NCI-H187 (cell line): ENCODE results near the gene POU2F3.
"Not testable (repeated sequence)": the region's sequence is repeated elsewhere in the genome, so short reads cannot be mapped to it uniquely, and the experiment has no call there.

ENCODE experiments used
- DNase-seq, 2 experiments: peaks; one replicate each; lab custom pipeline; 2025; lab: John Stamatoyannopoulos, UW

Gene POU2F3

DNA sequence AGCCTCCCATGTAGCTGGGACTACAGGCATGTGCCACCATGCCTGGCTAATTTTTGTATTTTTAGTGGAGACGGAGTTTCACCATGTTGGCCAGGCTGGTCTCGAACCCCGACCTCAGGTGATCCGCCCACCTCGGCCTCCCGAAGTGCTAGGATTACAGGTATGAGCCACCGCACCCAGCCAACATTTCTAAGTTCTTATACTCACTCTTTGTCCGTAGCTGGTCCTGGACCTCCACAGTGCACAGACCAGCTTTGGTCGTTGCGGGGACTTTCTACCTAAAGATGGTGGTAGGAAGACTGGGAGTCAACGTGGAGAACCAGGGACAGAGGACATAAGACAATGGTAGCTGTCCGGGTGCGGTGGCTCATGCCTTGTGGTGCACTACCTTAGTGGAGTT is 13.4 kb downstream of the POU2F3 start:
- not testable (repeated sequence) for DNase-seq

DNA sequence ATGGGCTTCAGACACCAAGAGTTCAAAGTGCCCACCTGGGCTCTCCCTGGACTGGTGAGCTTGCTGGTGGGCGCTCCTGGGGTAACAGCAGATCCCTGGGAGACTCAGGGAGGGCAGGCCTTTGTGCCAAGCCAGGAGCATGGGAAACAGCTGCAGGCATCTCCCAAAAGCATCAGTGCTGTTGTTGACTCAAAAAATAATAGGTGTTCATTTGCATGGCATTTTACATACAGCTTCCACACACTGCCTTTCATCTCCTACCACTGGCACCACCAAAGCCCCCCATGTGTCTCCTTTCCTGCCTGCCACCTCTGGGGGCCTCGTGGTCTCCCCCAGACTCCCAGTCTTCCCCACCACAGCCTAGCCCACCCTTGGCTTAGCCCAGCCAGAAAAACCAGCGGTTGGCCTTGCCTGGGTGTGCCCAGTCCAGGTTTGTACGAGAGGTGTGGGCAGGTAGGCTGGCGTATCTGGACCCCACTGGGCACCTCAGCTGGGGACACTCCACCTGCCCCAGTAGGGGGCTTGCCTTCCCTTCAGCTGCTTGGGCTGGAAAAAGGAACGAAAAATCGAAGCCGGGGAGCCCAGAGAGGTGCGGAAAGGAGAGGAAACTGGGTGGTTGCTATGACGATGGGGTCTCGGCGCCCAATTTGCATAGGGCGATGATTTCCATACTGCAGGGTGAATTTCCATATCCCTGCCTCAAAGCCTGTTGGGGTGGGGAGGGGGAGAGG is 15.0 kb downstream of the POU2F3 start:
- DNase-seq, result no peak

DNA sequence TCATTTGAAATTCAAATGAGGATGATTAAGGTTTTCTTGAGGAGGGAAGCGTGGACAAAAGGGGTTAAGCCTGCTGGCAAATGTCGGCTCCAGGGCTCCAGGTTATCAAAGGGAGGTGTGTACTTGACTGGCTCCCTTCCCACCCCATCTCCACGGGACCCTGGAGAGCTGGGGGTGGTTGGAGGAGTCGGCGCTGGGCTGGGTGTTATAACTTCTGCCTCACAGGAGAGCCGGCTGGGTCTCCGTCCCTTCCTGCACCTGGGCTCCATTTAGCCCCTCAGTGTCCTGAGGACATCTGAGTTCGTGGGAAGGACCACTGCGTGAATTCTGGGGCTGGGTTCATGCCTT is 15.6 kb downstream of the POU2F3 start:
- no peak for DNase-seq

DNA sequence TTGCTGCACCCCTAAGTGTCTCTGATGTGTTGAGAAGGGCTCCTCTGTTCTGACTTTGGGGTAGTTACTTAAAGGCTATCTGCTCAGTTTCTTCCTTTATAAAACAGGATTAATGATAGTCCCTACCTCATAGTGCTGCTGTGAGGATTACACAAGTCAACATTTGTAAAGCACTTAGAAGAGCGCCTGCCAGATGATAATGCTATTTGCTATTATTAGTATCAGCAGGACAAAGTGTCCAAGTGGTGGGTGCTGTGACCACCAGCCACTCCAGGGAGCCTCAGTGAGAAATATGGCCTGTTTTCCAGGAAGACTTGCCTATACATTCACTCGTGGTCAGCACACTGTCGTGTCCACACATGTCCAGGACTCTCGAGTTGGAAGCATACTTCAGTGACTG is 16.2 kb downstream of the POU2F3 start:
- DNase-seq, result no peak

DNA sequence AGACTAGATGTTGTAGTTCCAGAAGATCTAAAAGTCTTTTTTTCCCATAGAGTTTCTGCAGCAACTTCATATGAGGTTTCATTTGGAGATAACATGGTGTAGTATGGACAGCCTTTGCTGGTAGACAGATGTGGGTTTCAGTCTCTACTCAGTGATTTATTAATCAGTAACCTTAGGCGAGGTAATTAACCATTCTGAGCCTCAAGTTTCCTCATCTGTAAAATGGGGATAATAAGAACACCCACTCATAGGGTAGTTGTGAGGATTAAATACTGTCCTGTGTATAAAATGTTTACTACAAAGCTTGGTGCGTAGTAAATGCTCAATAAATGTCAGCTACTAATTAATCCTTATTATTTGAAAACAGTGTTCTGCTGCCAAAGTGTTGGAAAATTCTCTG is 16.8 kb downstream of the POU2F3 start:
- DNase-seq, result no peak

DNA sequence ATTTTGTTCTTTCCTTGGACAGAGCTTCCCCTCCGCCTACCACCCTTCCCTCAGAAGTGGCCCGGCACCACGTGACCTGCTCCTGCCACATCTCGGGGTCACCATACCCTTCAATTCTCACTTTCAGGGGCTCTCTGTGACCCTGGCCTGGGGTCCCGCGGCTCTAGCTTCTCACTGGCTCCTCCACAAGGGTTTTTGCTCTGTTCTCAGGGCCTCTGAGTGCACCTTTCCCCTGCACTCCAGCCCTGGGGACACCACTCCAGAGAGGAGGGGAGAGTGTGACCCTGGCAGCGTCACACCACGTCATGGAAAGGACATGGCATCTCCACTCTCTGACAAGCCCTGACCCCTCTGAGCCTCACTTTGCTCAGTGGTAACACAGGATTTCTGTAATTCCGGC is 17.4 kb downstream of the POU2F3 start:
- no peak for DNase-seq

DNA sequence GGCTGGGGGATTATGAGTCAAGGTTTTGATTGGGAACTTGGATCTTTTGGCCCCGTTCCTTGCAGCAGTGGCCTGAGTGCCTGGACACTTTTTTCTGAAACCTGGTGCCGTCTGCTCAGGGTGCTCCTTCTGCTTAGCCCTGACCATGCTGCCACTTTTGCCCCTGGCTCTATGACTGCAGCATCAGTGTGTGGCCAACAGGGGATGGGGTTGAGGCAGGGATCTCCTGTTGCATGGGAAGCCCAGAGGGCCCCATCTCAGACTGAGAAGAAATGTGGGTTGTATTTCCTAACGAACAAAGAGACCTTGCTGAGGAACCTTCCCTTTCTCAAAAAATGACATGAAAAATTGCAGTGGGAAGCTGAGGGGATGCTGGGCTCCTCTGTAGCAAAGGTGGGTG is 18.7 kb downstream of the POU2F3 start:
- no peak for DNase-seq

DNA sequence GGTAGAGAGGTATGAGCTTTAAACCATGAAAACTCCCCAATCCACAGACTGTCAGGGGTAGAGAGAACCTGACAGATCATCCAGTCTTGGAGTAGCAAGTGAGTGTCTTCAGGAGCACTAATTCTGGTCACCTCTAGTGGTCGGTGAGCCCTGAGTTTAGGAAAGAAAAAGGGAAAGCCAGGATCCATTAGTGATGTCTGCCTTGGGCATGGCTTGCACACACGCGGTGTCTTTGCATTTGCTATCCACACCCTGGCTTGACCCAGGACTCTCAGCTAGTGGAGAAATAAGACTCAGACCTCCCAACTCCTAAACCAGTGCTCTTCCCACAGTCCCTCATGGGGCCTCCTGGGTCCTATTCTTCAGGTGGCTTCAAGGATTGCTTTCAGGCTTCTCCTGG is 19.3 kb downstream of the POU2F3 start:
- DNase-seq, result no peak

DNA sequence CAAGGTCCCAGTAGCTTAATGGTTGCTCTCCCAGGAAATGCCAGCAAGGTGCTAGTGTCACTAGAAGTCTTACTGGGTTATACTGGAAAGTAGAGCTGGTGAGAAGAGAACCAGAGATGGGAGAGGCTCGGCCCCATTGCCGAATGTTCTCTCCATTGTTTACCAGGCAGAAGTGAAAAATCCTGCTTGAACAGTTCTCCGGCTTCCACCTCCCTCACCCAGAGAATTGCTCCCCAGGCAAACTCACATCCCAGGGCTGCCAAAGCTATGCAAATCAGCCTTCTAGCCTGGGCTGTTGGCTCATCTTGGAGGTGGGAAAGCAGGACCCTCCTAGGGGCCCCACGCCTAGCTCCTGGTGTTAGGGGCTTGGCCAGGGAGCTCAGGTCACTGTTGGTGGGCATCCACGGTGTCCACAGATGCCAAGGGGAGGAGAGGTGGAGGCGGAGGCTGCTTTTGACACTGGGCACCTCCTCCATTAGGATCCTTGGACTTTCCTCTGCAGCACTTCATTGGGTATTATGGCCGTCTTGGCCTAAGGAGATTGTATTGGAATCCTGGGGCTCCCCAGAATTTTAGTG is 20.1 kb downstream of the POU2F3 start:
- no peak for DNase-seq

DNA sequence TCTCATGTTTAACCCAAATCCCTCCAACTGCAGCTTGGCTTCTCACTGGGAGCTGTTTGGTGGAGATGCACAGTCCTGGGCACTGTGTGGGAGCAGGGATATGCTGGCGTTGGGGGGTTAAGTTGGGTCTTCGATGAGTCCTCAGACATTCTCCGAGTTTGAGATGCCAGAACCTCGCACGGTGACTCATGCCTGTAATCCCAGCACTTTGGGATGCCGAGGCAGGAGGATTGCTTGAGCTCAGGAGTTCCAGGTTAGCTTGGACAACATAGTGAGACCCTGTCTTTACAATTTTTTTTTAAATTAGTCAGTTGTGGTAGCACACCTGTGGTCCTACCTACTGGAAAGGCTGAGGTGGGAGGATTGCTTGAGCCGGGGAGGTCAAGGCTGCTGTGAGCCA is 20.7 kb downstream of the POU2F3 start:
- DNase-seq, result no peak

DNA sequence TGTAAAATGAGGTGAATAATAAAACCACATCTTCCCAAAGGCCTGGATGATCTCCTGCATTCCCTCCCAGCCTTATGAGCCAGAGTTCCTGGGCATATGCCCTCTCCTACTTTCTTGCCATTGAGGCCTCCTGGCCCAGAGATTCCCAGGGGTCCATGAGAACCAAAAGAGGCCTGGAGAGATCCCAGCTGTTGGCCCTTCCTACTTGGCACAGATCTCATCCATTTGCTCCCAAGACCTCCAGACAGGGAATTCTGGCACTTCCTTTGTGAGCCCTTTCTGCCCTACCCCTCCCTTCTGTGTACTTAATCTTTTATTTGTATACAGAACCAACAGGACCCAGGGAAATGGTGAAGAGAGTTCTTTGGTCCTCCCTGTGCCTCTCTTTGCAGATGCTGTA is 21.4 kb downstream of the POU2F3 start:
- DNase-seq, result no peak

DNA sequence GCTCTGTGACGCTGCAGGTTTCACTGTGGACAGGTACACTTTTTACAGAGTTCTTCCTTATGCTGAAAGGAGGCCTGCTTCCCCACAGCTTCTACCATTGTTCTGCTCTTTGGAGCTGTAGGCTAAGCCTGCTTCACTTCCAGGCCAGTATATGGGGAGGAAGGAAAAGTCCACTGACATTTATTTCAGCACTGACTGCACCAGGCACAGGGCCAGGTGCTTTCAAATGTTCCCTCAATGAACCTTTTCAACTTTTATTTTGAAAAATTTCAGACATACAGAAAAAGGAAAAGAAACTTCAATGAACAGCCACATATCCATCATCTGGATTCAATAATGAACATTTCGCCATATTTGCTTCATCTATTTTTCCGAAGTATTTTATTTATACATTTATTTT is 22.0 kb downstream of the POU2F3 start:
- no peak for DNase-seq

DNA sequence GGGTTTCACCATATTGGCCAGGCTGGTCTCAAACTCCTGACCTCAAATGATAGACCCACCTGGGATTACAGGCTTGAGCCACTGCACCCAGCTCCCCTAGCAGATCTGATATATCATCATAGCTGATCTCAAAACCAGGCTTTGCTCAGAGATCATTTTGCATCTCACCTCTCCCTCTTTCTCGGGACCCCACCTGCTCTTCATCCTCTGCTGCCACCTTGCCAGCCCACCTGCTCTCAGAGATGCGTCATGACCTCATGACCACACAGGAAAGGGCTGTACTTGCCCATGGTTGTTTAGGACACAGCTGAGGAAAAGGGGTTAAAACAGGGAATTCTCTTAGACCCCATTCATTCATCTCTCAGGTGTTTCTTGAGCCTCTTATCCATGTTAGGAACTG is 27.4 kb downstream of the POU2F3 start:
- DNase-seq, result no peak

DNA sequence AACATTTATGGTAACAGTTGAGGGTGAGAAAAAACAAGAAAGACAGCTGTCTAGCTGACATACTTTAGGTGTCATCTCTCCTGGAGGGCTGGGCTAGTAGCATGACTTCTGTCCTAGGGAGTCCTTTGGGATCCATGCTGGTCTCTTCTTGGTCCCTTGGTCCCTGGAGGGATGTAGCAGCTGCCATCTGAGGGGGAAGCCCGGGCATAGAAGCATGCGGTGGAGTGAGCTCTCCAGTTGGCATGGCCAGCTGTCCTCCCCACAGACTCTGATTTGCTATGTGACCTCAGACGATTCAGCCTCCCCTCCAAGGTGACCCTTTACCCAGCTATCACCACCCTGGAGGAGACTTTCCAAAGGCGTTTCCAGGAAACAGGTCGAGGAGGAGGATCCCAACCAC is 28.7 kb downstream of the POU2F3 start:
- DNase-seq, result no peak

DNA sequence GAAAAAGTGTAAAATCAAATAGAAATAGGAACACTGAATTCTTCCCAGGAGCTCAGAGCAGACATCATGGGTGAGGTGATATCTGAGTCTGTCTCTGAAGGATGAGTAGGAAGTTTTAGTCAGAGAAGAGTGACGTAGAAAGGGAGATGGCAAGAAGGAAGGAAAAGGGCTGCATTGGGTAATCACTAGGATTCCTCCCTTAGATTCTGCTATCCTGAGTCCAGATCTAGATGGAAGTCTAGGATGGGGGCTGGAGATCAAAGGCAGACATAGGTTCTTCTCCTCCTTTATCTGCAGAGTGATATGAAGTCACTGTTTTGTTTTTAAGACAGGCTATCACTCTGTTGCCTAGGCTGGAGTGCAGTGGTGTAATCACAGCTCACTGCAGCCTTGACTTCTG is 30.4 kb downstream of the POU2F3 start:
- no peak for DNase-seq

DNA sequence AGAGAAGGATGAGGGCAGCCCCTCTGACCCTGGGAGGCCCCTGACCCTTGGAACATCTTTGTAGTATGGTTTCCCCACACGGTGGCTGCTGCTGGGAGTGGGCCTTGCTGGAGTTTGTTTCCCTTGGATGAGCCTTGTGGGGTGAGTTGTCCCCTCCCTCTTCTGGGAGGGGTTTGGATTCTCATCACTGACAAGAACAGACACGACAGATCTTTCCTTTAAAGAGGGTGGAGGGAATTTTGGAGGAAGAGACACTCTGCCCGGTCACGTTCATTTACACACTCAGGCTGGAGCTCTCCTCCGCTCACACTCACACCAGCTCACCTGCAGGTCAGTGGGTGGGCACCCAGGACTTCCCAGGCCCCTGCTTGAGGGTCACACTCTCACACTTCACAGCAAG is 31.7 kb downstream of the POU2F3 start:
- DNase-seq, result no peak

DNA sequence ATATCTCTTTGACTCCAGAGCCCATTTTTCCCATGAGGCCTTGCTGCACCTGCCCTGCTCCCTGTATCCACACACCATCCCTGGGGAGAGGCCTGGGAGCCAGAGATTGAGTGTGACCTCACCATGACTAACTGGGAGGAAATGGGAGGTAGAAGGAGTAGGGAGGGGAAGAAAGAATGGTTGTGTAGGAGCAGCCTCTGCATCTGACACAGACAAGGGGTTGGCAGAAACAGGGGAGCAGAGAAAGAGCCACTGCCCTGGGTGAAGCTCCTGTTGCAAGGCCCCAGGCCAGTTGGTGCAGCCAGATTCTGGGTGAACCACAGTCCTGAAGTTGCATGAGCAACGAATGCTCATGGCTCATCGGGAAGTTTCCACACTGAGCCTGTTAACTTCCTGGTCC is 32.4 kb downstream of the POU2F3 start:
- DNase-seq, result no peak

DNA sequence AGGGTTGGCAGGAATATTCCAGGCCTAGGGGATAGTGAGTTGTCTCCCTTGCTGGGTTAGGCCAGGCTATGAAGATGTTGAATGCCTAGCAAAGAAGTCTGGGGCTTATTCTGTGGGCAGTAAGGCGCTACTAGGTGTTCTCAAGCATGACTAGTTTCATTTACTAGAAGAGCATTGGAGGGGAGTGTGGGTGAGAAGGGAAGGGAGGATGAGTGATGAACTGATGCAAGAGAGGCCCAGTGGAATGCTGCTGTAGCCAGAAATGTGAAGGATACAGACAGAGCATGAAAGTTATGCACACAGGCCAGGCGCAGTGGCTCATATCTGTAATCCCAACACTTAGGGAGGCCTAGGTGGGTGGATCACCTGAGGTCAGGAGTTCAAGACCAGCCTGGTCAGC is 33.5 kb downstream of the POU2F3 start:
- DNase-seq, result no peak

DNA sequence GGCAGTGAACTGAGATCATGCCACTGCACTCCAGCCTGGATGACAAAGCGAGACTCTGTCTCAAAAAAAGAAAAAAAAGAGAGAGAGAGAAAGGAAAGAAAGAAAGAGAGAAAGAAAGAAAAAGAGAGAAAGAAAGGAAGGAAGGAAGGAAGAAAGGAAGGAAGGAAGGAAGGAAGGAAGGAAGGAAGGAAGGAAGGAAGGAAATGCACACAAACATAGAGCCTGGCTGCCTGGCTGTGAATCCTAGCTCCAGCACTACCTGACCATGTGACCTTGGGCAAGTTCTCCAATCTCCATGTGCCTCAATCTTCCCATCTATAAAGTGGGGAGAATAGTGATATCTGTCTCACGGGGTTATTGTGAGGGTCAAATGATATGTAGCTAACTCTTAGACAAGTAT is 34.0 kb downstream of the POU2F3 start:
- not testable (repeated sequence) for DNase-seq

DNA sequence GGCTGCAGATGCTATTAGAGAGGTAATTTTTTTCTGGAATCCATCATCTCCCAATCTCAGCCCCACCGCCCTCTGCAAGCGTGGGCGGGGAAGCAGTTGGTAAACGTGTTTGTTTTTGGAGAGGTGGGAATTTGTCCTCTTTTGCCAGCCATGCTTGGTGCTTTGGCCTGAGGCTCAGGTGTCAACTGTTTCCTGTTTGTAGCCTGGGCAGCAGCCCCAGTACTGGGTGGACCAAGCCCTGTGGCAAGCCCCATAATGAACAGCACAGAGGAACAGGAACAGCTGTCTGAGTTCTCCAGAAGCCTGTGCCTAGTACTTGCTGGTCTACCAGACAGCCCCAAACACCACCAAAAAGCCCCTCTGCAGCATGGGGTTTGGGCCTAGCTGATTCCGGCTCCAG is 39.6 kb downstream of the POU2F3 start:
- DNase-seq, result no peak

DNA sequence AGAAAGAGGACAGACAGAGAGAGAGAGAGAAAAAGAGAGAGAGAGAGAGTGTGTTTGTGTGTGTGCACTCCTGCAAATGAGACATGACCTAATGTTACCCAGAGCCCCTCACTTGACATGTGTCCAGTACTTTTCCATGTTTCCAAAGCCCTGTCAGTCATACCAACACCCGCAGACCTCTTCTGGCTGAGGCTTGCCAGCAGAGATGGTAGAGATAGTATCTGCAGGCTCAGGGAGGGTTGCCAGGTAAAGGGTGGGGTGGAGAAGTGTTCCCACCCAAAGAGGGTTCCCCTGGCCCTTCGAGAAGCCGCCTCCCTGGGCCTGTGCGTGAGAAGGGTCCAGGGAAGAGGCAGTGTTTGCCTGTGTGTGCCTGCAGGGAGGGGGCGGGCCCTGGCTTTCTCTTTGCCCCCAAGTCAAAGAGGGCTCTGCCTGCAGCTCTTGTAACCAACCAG is 40.7 kb downstream of the POU2F3 start:
- DNase-seq, result no peak

DNA sequence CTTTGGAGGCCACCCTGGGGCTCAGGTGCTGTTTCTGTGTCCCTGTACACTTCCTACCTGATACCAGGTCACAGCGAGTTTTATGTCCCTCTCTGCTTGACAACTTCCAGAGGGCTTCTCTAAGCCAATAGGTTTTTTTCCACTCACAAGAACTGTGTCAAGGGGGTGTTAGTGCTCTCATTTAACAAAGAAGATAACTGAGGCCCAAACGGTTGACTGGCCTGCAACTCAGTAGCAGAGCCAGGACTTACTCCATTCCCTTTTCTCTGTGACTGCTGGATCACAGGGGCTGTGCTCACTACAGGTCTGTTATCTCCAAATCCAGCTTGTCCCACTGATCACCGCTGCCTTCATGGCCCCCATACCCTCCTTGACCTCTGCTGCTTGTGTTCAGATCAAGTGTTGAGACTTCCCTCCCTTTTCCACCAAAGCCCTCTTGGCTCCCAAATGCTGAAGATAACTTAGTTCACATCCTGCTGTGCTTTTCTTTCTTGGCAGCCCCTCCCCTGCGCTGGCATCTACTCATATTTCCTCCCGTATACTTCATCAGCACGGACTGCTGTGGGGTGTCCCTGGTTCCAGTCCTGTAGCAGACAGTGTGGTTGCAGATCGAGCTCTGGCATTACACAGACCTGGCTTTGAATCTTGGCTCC is 41.3 kb downstream of the POU2F3 start:
- no peak for DNase-seq

DNA sequence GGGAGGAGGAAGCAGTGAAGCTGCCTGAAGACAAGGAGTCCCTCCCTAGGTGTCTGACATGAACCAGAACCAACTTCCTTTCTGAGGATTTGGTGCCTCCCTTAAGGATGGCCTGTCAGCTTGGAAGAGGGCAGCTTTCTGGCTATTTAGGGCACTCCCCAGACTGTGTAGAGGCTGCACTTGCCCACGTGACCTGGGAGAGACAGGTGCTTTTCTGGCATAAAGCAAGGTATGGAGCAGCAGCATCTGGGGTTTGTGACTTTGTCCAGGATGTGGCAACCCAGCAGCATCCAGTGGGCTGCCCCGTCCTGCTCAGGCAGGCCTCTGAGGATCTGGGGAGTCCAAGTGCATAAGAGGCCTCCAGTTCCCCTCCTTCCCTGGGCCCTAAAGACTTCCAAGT is 43.2 kb downstream of the POU2F3 start:
- no peak for DNase-seq

DNA sequence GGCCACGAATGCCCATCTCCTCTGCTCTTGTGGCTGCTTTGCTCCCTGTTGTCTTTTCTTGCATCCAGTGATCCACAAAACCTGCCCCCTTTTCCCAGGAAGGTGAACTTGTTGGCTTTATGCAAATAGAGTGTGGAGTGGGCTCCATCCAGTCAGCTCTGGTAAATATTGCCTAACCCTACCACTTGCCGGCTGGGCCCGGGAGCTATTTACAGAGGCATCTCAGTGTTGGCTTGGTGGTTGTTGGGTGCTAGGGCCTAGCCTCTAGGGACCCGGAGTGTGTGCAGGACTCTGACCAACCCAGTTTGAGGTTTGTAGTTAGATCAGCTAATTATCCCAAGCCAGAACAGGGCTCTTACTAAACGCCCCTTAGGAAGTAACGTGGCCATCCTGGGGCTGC is 44.3 kb downstream of the POU2F3 start:
- no peak for DNase-seq
